Heart left ventricle (tissue), 16 donors: ENCODE measurements around the gene ZNF865. TPM values are rescaled to one million over a fixed set of nuclear protein-coding genes. Genes with fewer than 3 reads are reported as not detected.

Source experiments
- ATAC-seq, 4 donors: fragments of 200-7000 bp; cut with Tn5 transposase; one replicate each; pipeline ENCODE4 v1.9.1; 2020 to 2022; ENCODE audit warnings: moderate library complexity in 4 of 4, mild to moderate bottlenecking in 3 of 4, moderate number of reproducible peaks in 1 of 4
- DNase-seq, 5 donors: peaks; one replicate each; pipeline ENCODE4 v3.0.0-alpha.2; 2020
- H3K27ac ChIP-seq, 12 donors: fragments of 200-600 bp; sonication (generic) in 4 of 12; one replicate each; pipeline versions ENCODE4 v1.5.0 to v1.8.0; 2016 to 2022; ENCODE audit warnings: mild to moderate bottlenecking in 2 of 12
- H3K27me3 ChIP-seq, 9 donors: fragments of 200-600 bp; sonication (generic) in 2 of 9; one replicate each; pipeline versions ENCODE4 v1.5.1 to v1.8.0; 2016 to 2022; ENCODE audit warnings: mild to moderate bottlenecking in 3 of 9
- H3K36me3 ChIP-seq, 9 donors: fragments of 200-600 bp; sonication (generic) in 2 of 9; one replicate each; pipeline versions ENCODE4 v1.5.0 to v1.8.0; 2018 to 2022; ENCODE audit warnings: mild to moderate bottlenecking in 2 of 9
- H3K4me1 ChIP-seq, 12 donors: fragments of 200-600 bp; sonication (generic) in 4 of 12; one replicate each; pipeline versions ENCODE4 v1.5.0 to v1.8.0; 2016 to 2022; ENCODE audit warnings: mild to moderate bottlenecking in 3 of 12
- H3K4me3 ChIP-seq, 12 donors: fragments of 200-600 bp; sonication (generic) in 4 of 12; one replicate each; pipeline versions ENCODE4 v1.5.0 to v1.8.0; 2017 to 2022; ENCODE audit warnings: mild to moderate bottlenecking in 9 of 12, moderate library complexity in 4 of 12
- H3K9me3 ChIP-seq, 12 donors: fragments of 200-600 bp; sonication (generic) in 4 of 12; one replicate each; pipeline versions ENCODE4 v1.5.0 to v1.8.0; 2016 to 2022; ENCODE audit warnings: mild to moderate bottlenecking in 1 of 12
- CTCF ChIP-seq, 12 donors: fragments of 200-600 bp; sonication (generic) in 4 of 12; IDR thresholded peaks; one replicate each; pipeline versions ENCODE4 v1.5.0 to v1.8.0; 2018 to 2022; ENCODE audit warnings: antibody characterized with exemption in 12 of 12, mild to moderate bottlenecking in 5 of 12
- POLR2A ChIP-seq, 2 donors: fragments of 450-650 bp; IDR thresholded peaks; one replicate each; pipeline ENCODE4 v1.6.1; 2017; ENCODE audit warnings: antibody characterized with exemption in 2 of 2, mild to moderate bottlenecking in 2 of 2, moderate library complexity in 2 of 2
- WGBS, 4 donors: extraction: QIAGEN DNeasy Blood & Tissue Kit in 2 of 4; methylation state at CpG; one replicate each; pipeline versions ENCODE4 v1.1.5 to v1.1.7; 2013 to 2018; 5-methylcytosine and 5-hydroxymethylcytosine counted together
- intact Hi-C, 10 donors: fragments of 100-400 bp; cut with DNase I; formaldehyde crosslinking; loops; one replicate each; pipeline versions ENCODE4 v1.11.1 to v1.14.2; 2022
- polyA plus RNA-seq, 2 donors: library from polyadenylated mRNA; stranded (reverse); fragments of 200-250 nt; gene quantifications; one replicate each; pipeline ENCODE4 v1.2.3, GENCODE V29; 2013
- total RNA-seq, 9 donors: library from RNA; depleted of rRNA in 2 of 9; stranded (reverse); fragments of >200 nt in 2 of 9; fragmentation: NEBNext Ultra II Directional in 3 of 9; extraction: Animal tissue kit (Norgen Biotek cat#: 25700) in 3 of 9; gene quantifications; one replicate each; pipeline versions ENCODE4 v1.1.0 to v1.2.4, GENCODE V29; 2016 to 2023
- donor health status: ischemic (EF 13 %, LVEDD 7.1; RV severe dilation, severe dysfunction).
- donor health status: healthy with polysubstance abuse.
- donor health status: DM: no; HTN: yes; CAD: no.
- donor health status: DM: no; HTN: no; CAD: no.
- donor health status: ischemic (EF 25% LVEDD 6.9; RV normal size, moderate dysfunction).
- donor health status: ischemic (EF 25% LVEDD 5.7; RV mildly dilated, moderate dysfunction).
- donor health status: healthy.
- donor health status: DM: yes; HTN: yes; CAD: no.
- donor health status: ischemic (EF 35%, LVEDD 5.7; RV mildly dilated, moderate dysfunction).
- donor health status: nonischemic (EF 11% LVEDD 7.7; RV severe dilation, severe dysfunction).
- donor health status: DM: yes; HTN: yes; CAD: no.
- donor health status: PGD.
- donor health status: ischemic (EF 29% LVEDD 5.4; RV normal size, mild dysfunction).
- donor health status: nonischemic (EF 23%, LVEDD 6.1; RV moderate dilation, normal function).

ZNF865 gene
- total and polyA plus RNA-seq, 11 donors, result 11.4 to 24.3 (median 14.2) TPM

GRCh38 chr19:55584871-55585270 lies 20.6 kb upstream of the ZNF865 start:
- no peaks in the 10 kb centered on the region for H3K9me3 ChIP-seq
- no peak for TF ChIP-seq CTCF (IDR thresholded peaks at IDR 0.05)
- TF ChIP-seq POLR2A (IDR thresholded peaks at IDR 0.05), result no peak
- 89 to 94% (median 93%) methylated on average over 11 of the region's 11 CpGs for WGBS, 4 donors
- peak overlapping the region in 3 of 12 donors; percentile 48 to 82 (median 62) for H3K27ac ChIP-seq
- peaks cover 0 to 10% (median 0%) of the 10 kb centered on the region in 9 donors for H3K27me3 ChIP-seq
- intact Hi-C loops, result loop anchor here in 5 of 10 donors (5.0 kb wide), 4 partner anchors 38 to 68 kb away; partner anchors contain the start of gene SBK3 (in 2 of the 5)
- H3K4me1 ChIP-seq, result peaks cover 0 to 42% (median 25%) of the 10 kb centered on the region in 12 donors
- no peak for DNase-seq
- no peaks in the 10 kb centered on the region for H3K36me3 ChIP-seq
- no peak overlapping the region for H3K4me3 ChIP-seq
- no peak for ATAC-seq

- peak overlapping the region; percentile 32 to 82 (median 62) for H3K27ac ChIP-seq
- intact Hi-C loops, result loop anchor here in 4 of 10 donors (5.0 kb wide), 4 partner anchors 38 to 68 kb away; partner anchors contain the start of gene SBK3 (in 1 of the 4)
- H3K27me3 ChIP-seq, result peaks cover 0 to 10% (median 0%) of the 10 kb centered on the region in 9 donors
- H3K36me3 ChIP-seq, result no peaks in the 10 kb centered on the region
- peak overlapping the region in 11 of 12 donors; percentile 15 to 51 (median 44) for H3K4me3 ChIP-seq
- TF ChIP-seq POLR2A (IDR thresholded peaks at IDR 0.05), result no peak
- TF ChIP-seq CTCF (IDR thresholded peaks at IDR 0.05), result no peak
- peak; percentile 88 to 91 (median 91) for DNase-seq
- H3K9me3 ChIP-seq, result no peaks in the 10 kb centered on the region
- H3K4me1 ChIP-seq, result peaks cover 0 to 39% (median 25%) of the 10 kb centered on the region in 12 donors
- 1 to 3% (median 2%) methylated on average over 29 to 36 of the region's 36 CpGs for WGBS, 4 donors
- ATAC-seq, result peak; percentile 78 to 89 (median 84)
Measured at GRCh38 chr19:55585658-55586339, 19.6 kb upstream of the ZNF865 start.

- 1 to 3% (median 1%) methylated on average over 34 to 40 of the region's 40 CpGs for WGBS, 4 donors
- Histone ChIP-seq H3K36me3 (peaks cover 0 to 9% (median under 1%) of the 10 kb centered on the region in 9 donors), H3K4me3 (peak overlapping the region in 10 of 12 donors; percentile 20 to 49 (median 42)), H3K27ac (peak overlapping the region in 6 of 12 donors; percentile 9 to 82 (median 24)), H3K27me3 (peaks cover 0 to 10% (median 0%) of the 10 kb centered on the region in 9 donors), H3K9me3 (no peaks in the 10 kb centered on the region), H3K4me1 (peaks cover 0 to 27% (median 19%) of the 10 kb centered on the region in 12 donors)
- DNase-seq (peak; percentile 94 to 97 (median 95)), ATAC-seq (peak; percentile 83 to 94 (median 88))
- intact Hi-C loops, result loop anchor here in 4 of 10 donors (5.0 kb wide), 4 partner anchors 40 to 70 kb away; partner anchors contain the start of gene SBK3 (in 1 of the 4)
- TF ChIP-seq CTCF (IDR thresholded peaks at IDR 0.05), result no peak
- no peak for TF ChIP-seq POLR2A (IDR thresholded peaks at IDR 0.05)
Measured at GRCh38 chr19:55586976-55587668, 18.3 kb upstream of the ZNF865 start.
